NCI-H1105 treated with DMSO at 0.1 percent for 48 hours (cell line): Measurements from ENCODE around the gene ARHGAP9.
"Not testable (repeated sequence)": the region's sequence is repeated elsewhere in the genome, so short reads cannot be mapped to it uniquely, and the experiment has no call there.

ENCODE experiments used
- DNase-seq: peaks from one replicate; lab custom pipeline; 2025; lab: John Stamatoyannopoulos, UW

The ARHGAP9 gene

GRCh38 chr12:57456737-57457490 is 22.8 kb downstream of the ARHGAP9 start:
- no peak for DNase-seq

DNA sequence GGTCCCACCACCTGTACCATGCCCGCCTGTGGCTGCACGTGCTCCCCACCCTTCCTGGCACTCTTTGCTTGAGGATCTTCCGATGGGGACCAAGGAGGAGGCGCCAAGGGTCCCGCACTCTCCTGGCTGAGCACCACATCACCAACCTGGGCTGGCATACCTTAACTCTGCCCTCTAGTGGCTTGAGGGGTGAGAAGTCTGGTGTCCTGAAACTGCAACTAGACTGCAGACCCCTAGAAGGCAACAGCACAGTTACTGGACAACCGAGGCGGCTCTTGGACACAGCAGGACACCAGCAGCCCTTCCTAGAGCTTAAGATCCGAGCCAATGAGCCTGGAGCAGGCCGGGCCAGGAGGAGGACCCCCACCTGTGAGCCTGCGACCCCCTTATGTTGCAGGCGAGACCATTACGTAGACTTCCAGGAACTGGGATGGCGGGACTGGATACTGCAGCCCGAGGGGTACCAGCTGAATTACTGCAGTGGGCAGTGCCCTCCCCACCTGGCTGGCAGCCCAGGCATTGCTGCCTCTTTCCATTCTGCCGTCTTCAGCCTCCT is 23.4 kb downstream of the ARHGAP9 start:
- peak; percentile 6 for DNase-seq

- no peak for DNase-seq
Measured at GRCh38 chr12:57455374-57456144, 24.1 kb downstream of the ARHGAP9 start.

- DNase-seq, result no peak
Measured at GRCh38 chr12:57454566-57455373, 24.9 kb downstream of the ARHGAP9 start, which contains the start of gene INHBE. Gene INHBE (plus strand): TSS chr12:57455307. CDS start chr12:57455537, 230 bp downstream.

DNA sequence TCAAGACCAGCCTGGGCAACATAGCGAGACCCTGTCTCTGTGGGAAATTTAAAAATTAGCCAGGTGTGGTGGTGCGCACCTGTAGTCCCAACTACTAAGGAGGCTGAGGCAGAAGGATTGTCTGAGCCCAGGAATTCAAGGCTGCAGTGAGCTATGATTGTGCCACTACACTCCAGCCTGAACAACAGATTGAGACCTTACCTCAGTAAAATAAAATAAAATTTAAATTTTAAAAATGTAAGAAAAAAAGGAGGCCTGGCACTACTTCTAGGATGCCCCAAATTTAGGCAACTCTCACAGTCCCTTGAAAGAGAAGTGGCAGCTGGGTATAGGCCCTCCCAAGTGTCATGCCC is 25.5 kb downstream of the ARHGAP9 start:
- DNase-seq, result no peak

- DNase-seq, result peak; percentile 39
Measured at GRCh38 chr12:57452937-57453509, 26.6 kb downstream of the ARHGAP9 start.

- DNase-seq, result no peak
Measured at GRCh38 chr12:57452181-57452936, 27.3 kb downstream of the ARHGAP9 start.

DNA sequence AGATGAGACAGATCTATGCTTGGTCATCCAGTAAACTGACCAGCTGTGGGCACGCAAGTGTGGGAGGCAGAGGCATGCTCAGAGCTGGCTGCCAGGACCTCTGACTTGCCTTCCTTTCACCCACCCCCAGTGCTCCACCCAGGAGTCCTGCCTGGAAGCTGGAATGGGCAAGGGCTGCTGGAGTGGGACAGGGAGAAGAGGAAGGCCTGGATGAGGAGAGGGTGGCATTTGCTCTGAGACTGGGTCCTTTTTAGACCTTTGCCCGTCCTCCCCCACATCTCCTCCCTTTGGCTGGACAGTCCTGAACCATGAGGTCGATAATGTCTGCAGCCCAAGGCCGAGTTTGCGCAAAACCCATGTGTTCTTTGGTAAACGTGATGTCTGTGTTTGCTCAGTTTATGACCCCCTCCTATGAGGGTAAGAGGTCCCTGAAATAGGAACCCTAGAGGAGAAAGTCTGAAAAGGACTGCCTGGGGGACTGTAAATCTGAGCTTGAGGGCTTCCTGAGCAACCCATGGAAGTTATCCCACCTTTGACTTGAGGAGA is 28.4 kb downstream of the ARHGAP9 start:
- DNase-seq, result no peak

DNA sequence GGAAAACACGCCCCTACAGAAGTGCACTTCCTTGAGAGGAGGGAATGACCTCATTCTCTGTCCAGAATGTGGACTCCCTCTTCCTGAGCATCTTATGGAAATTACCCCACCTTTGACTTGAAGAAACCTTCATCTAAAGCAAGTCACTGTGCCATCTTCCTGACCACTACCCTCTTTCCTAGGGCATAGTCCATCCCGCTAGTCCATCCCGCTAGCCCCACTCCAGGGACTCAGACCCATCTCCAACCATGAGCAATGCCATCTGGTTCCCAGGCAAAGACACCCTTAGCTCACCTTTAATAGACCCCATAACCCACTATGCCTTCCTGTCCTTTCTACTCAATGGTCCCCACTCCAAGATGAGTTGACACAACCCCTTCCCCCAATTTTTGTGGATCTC is 29.6 kb downstream of the ARHGAP9 start:
- no peak for DNase-seq

DNA sequence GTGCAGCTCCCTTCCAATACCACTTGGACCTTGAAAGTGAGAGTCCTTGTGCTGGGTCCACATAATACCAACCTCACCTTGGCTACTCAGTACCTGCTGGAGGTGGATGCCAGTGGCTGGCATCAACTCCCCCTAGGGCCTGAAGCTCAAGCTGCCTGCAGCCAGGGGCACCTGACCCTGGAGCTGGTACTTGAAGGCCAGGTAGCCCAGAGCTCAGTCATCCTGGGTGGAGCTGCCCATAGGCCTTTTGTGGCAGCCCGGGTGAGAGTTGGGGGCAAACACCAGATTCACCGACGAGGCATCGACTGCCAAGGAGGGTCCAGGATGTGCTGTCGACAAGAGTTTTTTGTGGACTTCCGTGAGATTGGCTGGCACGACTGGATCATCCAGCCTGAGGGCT is 30.3 kb downstream of the ARHGAP9 start:
- DNase-seq, result no peak

DNA sequence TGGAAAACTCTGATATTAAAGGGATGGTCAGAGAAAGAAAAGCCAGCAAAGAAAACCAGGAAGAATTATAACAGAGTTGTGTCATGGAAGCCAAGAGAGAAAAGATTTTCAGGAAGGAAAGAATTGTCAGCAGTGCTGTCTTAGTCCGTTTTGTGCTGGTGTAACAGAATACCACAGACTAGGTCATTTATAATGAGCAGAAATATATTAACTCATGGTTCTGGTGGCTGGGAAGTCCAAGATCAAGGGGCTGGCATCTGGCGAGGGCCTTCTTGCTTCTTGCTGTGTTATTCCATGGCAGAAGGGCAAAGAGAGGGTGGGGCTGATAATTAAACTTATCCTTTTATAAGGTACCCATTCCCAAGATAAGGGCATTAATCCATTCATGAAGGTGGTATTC is 31.0 kb downstream of the ARHGAP9 start:
- no peak for DNase-seq

GRCh38 chr12:57446292-57446960 is 33.2 kb downstream of the ARHGAP9 start:
- no peak for DNase-seq

- DNase-seq, result no peak
Measured at GRCh38 chr12:57444744-57445143, 34.9 kb downstream of the ARHGAP9 start.

DNA sequence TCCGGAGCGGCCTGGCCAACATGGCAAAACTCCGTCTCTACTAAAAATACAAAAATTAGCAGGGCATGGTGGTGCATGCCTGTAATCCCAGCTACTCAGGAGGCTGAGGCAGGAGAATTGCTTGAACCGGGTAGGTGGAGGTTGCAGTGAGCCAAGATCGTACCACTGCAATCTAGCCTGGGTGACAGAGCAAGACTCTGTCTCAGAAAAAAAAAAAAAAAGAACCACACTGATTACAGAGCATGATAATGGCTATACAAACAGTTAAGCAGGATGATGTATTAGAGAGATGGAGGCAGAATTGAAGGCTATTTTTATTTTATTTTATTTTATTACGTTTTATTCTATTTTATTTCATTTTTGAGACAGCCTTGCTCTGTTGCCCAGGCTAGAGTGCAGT is 35.3 kb downstream of the ARHGAP9 start:
- DNase-seq, result not testable (repeated sequence)

- DNase-seq, result no peak
Measured at GRCh38 chr12:57441846-57442427, 37.7 kb downstream of the ARHGAP9 start.

- not testable (repeated sequence) for DNase-seq
Measured at GRCh38 chr12:57441393-57441792, 38.3 kb downstream of the ARHGAP9 start.

DNA sequence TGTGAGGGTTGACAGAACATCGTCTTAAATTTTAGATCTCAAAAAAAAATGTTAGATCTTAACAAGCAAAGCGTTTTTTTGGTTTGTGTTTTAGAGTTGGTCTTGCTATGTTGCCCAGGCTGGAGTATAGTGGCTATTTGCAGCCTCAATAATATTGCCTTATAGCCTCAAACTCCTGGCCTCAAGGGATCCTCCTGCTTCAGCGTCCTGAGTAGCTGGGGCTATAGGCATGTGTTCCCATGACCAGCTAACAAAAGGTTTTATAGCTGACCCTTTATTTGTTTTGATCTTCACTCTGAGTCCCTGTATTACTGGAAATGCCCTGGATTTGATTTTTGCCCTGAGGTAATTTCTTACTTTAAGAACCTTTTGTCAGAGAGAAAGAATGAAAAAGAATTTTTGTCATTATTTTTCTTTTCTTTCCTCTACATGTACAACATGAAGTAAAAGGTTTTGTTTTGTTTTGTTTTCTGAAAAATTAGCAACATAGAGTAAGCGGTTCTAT is 39.9 kb downstream of the ARHGAP9 start:
- no peak for DNase-seq

- no peak for DNase-seq
Measured at GRCh38 chr12:57438400-57438799, 41.3 kb downstream of the ARHGAP9 start.

DNA sequence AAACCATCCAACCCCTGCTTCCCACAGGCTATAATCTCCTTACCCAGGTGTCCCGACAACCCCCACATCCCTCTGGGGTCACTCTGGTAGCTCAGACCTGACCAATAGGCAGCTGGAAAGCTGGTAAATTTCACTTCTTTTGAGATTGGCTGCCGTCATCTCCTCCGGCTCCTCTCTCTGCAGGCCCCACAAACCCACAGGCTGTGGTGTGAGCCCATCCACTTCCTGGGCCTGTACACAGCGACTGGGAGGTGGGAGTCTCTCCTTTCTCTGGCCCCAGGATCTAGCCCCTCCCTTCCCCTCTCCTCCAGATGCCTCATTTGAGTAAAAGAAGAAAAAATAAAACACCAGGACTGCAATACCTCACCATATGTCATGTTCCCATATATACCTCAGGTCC is 44.4 kb downstream of the ARHGAP9 start:
- no peak for DNase-seq
